ENCODE results near the gene KHDC1.
"Not testable (repeated sequence)": the region's sequence is repeated elsewhere in the genome, so short reads cannot be mapped to it uniquely, and the experiment has no call there.

The KHDC1 gene

GRCh38 chr6:73262671-73263569 lies at the start of gene KHDC1:
KHDC1 (minus strand) TSS chr6:73263196; CDS start chr6:73242517, 20,679 bp downstream.
- Histone ChIP-seq H3K4me3 (peak within 1 kb of the TSS; percentile 69 to 84 (median 77)), H3K9ac (peak within 1 kb of the TSS; percentile 77 to 87 (median 82)), H3K36me3 (peaks cover 0 to 19% (median 3%) of the 10 kb centered on the region in 11 experiments; a peak in 8 of 22 replicates), H3K27me3 (no peaks in the 10 kb centered on the region), H3K9me3 (replicated peaks in 1 of 11) (no peaks in the 10 kb centered on the region), H3K4me1 (peaks cover 8 to 47% (median 37%) of the 10 kb centered on the region in 10 experiments), H3K4me2 (peak within 1 kb of the TSS; percentile 85 to 96 (median 88)), H4K20me1 (no peaks in the 10 kb centered on the region), H3K27ac (peak within 1 kb of the TSS; percentile 38 to 85 (median 83); a peak in 21 of 22 replicates)
- no peak for TF ChIP-seq Cebpa-rat (IDR thresholded peaks at IDR 0.05)

- not testable (repeated sequence) for H3K36me3 ChIP-seq, H3K27me3 ChIP-seq, H4K20me1 ChIP-seq
- peak overlapping the region; percentile 84 to 96 (median 91) for H3K4me2 ChIP-seq
- peak overlapping the region in 10 of 11 experiments; percentile 40 to 87 (median 82); a peak in 19 of 22 replicates for H3K27ac ChIP-seq
- H3K9me3 ChIP-seq (replicated peaks in 1 of 11), result peaks cover 8 to 20% (median 11%) of the 10 kb centered on the region in 11 experiments; a peak in 21 of 22 replicates
- peak overlapping the region; percentile 65 to 82 (median 75) for H3K4me3 ChIP-seq
- peak overlapping the region; percentile 71 to 89 (median 85) for H3K9ac ChIP-seq
- peaks cover 8 to 45% (median 38%) of the 10 kb centered on the region in 10 experiments; a peak in 19 of 20 replicates for H3K4me1 ChIP-seq
These were observed 47.5 kb upstream of the KHDC1 start for GRCh38 chr6:73310503-73310845.

- H3K4me1 ChIP-seq, result peaks cover 8 to 46% (median 38%) of the 10 kb centered on the region in 10 experiments; a peak in 19 of 20 replicates
- peak overlapping the region; percentile 71 to 89 (median 85) for H3K9ac ChIP-seq
- H3K36me3 ChIP-seq, result peaks cover 0 to 4% (median 0%) of the 10 kb centered on the region in 11 experiments; a peak in 1 of 22 replicates
- peaks cover 5 to 14% (median 6%) of the 10 kb centered on the region in 11 experiments; a peak in 21 of 22 replicates for H3K9me3 ChIP-seq (replicated peaks in 1 of 11)
- no peaks in the 10 kb centered on the region for H3K27me3 ChIP-seq
- H4K20me1 ChIP-seq, result peaks cover 0 to 3% (median 0%) of the 10 kb centered on the region in 11 experiments; a peak in 1 of 22 replicates
- no peak for TF ChIP-seq Cebpa-rat (IDR thresholded peaks at IDR 0.05)
- H3K27ac ChIP-seq, result peak overlapping the region; percentile 30 to 87 (median 81); a peak in 21 of 22 replicates
- H3K4me2 ChIP-seq, result peak overlapping the region; percentile 84 to 96 (median 91)
- peak overlapping the region; percentile 65 to 82 (median 75) for H3K4me3 ChIP-seq
These were observed 46.9 kb upstream of the KHDC1 start for GRCh38 chr6:73309785-73310502.

- peak overlapping the region; percentile 30 to 87 (median 81); a peak in 21 of 22 replicates for H3K27ac ChIP-seq
- H3K4me2 ChIP-seq, result peak overlapping the region; percentile 84 to 96 (median 91)
- H3K36me3 ChIP-seq, result peaks cover 0 to 9% (median 0%) of the 10 kb centered on the region in 11 experiments; a peak in 2 of 22 replicates
- peak overlapping the region; percentile 71 to 89 (median 85) for H3K9ac ChIP-seq
- H3K9me3 ChIP-seq (replicated peaks in 1 of 11), result peaks cover under 1 to 10% (median under 1%) of the 10 kb centered on the region in 11 experiments; a peak in 20 of 22 replicates
- no peak for TF ChIP-seq Cebpa-rat (IDR thresholded peaks at IDR 0.05)
- H4K20me1 ChIP-seq, result peaks cover 0 to 3% (median 0%) of the 10 kb centered on the region in 11 experiments; a peak in 1 of 22 replicates
- H3K4me3 ChIP-seq, result peak overlapping the region; percentile 65 to 82 (median 75)
- H3K4me1 ChIP-seq, result peaks cover 8 to 51% (median 39%) of the 10 kb centered on the region in 10 experiments; a peak in 19 of 20 replicates
- no peaks in the 10 kb centered on the region for H3K27me3 ChIP-seq
These were observed 46.5 kb upstream of the KHDC1 start for GRCh38 chr6:73309535-73309784.

GRCh38 chr6:73308712-73309534 lies 45.9 kb upstream of the KHDC1 start:
- H4K20me1 ChIP-seq, result peaks cover 0 to 3% (median 0%) of the 10 kb centered on the region in 11 experiments; a peak in 1 of 22 replicates
- H3K36me3 ChIP-seq, result peaks cover 0 to 9% (median 0%) of the 10 kb centered on the region in 11 experiments; a peak in 4 of 22 replicates
- no peak for TF ChIP-seq Cebpa-rat (IDR thresholded peaks at IDR 0.05)
- no peaks in the 10 kb centered on the region for H3K27me3 ChIP-seq
- peak overlapping the region; percentile 84 to 96 (median 91) for H3K4me2 ChIP-seq
- peaks cover 8 to 56% (median 42%) of the 10 kb centered on the region in 10 experiments; a peak in 19 of 20 replicates for H3K4me1 ChIP-seq
- H3K9ac ChIP-seq, result peak overlapping the region; percentile 71 to 89 (median 85)
- peak overlapping the region; percentile 65 to 82 (median 75) for H3K4me3 ChIP-seq
- H3K9me3 ChIP-seq (replicated peaks in 1 of 11), result peaks cover 0 to 8% (median 0%) of the 10 kb centered on the region in 11 experiments; a peak in 5 of 22 replicates
- H3K27ac ChIP-seq, result peak overlapping the region in 10 of 11 experiments; percentile 40 to 87 (median 82); a peak in 21 of 22 replicates

GRCh38 chr6:73303773-73304172 lies 40.8 kb upstream of the KHDC1 start:
- H3K4me2 ChIP-seq, result peak overlapping the region in 5 of 11 experiments; percentile 24 to 51 (median 32); a peak in 7 of 22 replicates
- not testable (repeated sequence) for H3K9ac ChIP-seq, H3K4me3 ChIP-seq, H3K27ac ChIP-seq, H4K20me1 ChIP-seq, H3K27me3 ChIP-seq
- H3K36me3 ChIP-seq, result peaks cover 12 to 54% (median 41%) of the 10 kb centered on the region in 11 experiments; a peak in 21 of 22 replicates
- peaks cover 4 to 37% (median 22%) of the 10 kb centered on the region in 11 experiments; a peak in 18 of 22 replicates for H3K9me3 ChIP-seq (replicated peaks in 1 of 11)
- peaks cover 1 to 46% (median 33%) of the 10 kb centered on the region in 10 experiments; a peak in 19 of 20 replicates for H3K4me1 ChIP-seq

GRCh38 chr6:73302339-73302738 lies 39.3 kb upstream of the KHDC1 start:
- no peak overlapping the region for H3K4me2 ChIP-seq
- H3K9me3 ChIP-seq (replicated peaks in 1 of 11), result peaks cover 4 to 39% (median 24%) of the 10 kb centered on the region in 11 experiments; a peak in 18 of 22 replicates
- H3K27ac ChIP-seq, result no peak overlapping the region
- H3K36me3 ChIP-seq, result peaks cover 12 to 68% (median 55%) of the 10 kb centered on the region in 11 experiments; a peak in 21 of 22 replicates
- H4K20me1 ChIP-seq, result no peaks in the 10 kb centered on the region; a peak in 1 of 22 replicates
- no peak overlapping the region for H3K4me3 ChIP-seq
- no peaks in the 10 kb centered on the region for H3K27me3 ChIP-seq
- peaks cover 0 to 32% (median 19%) of the 10 kb centered on the region in 10 experiments; a peak in 16 of 20 replicates for H3K4me1 ChIP-seq
- TF ChIP-seq Cebpa-rat (IDR thresholded peaks at IDR 0.05), result no peak
- no peak overlapping the region for H3K9ac ChIP-seq

Measured in BLaER1 treated with 17β-estradiol and CSF1 and Interleukin-3, amounts not matched to agents 10 nM and 100 nM (cell line).